SK-N-SH (cell line): Measurements from ENCODE around the gene MAPT. TPM values are rescaled to one million over a fixed set of nuclear protein-coding genes. Genes with fewer than 3 reads are reported as not detected.

ENCODE experiments used
- CTCF ChIA-PET: fragments of 300-600, 350-600 bp; formaldehyde crosslinking; extraction: SDS; loops from one replicate; lab custom pipeline; 2021; lab: Yijun Ruan, JAX
- POLR2A ChIA-PET: fragments of 350-600 bp; sonication (Branson Sonifier 250); formaldehyde crosslinking; extraction: SDS; loops from one replicate; lab custom pipeline; 2020; ENCODE audit warnings: antibody characterized with exemption, inconsistent platforms; lab: Yijun Ruan, JAX
- DNase-seq: peaks from one replicate; pipeline ENCODE4 v3.0.0; 2012
- H2AFZ ChIP-seq: fragments of 200-600 bp; sonication (generic); 2 replicates; pipeline ENCODE4 v1.8.1; 2016; ENCODE audit warnings: antibody characterized with exemption, mild to moderate bottlenecking, low read depth
- H3F3A ChIP-seq: fragments of 200-600 bp; sonication (generic); replicated peaks from 2 replicates; pipeline ENCODE3; 2016; ENCODE audit warnings: antibody characterized with exemption, mild to moderate bottlenecking; ENCODE audit not compliant: insufficient read depth
- H3K27ac ChIP-seq, 2 experiments: fragments of 200-500 bp in 1 of 2; fragments of 200-600 bp in 1 of 2; sonication (Bioruptor generic) in 1 of 2; sonication (generic), shearing (Covaris generic) in 1 of 2; 2 replicates each; pipeline versions ENCODE4 v1.5.1 to v1.6.1; 2014 to 2016; ENCODE audit warnings: low read depth in 2 of 2, inconsistent platforms in 1 of 2, low read length in 1 of 2, mild to moderate bottlenecking in 1 of 2, mixed read lengths in 1 of 2
- H3K27me3 ChIP-seq: fragments of 200-600 bp; sonication (generic), shearing (Covaris generic); 2 replicates; pipeline ENCODE4 v1.6.1; 2016; ENCODE audit warnings: mixed run types; ENCODE audit not compliant: insufficient read depth
- H3K36me3 ChIP-seq, 2 experiments: fragments of 200-500 bp in 1 of 2; fragments of 200-600 bp in 1 of 2; sonication (Bioruptor generic) in 1 of 2; sonication (generic) in 1 of 2; replicated peaks in 1 of 2; 2 replicates each; pipeline versions ENCODE3 to v1.5.1; 2014 to 2016; ENCODE audit warnings: low read length in 1 of 2, mild to moderate bottlenecking in 1 of 2; ENCODE audit not compliant: insufficient read depth in 2 of 2, control insufficient read depth in 1 of 2
- H3K4me1 ChIP-seq, 2 experiments: fragments of 200-500 bp in 1 of 2; fragments of 200-600 bp in 1 of 2; sonication (Bioruptor generic) in 1 of 2; sonication (generic), shearing (Covaris generic) in 1 of 2; 2 replicates each; pipeline versions ENCODE4 v1.5.1 to v1.6.1; 2014 to 2016; ENCODE audit warnings: low read depth in 1 of 2, low read length in 1 of 2, mixed run types in 1 of 2; ENCODE audit not compliant: insufficient read depth in 2 of 2, control insufficient read depth in 1 of 2
- H3K4me2 ChIP-seq: fragments of 200-600 bp; sonication (generic), shearing (Covaris generic); 2 replicates; pipeline ENCODE4 v1.6.1; 2017; ENCODE audit warnings: mixed run types
- H3K4me3 ChIP-seq, 2 experiments: fragments of 200-500 bp in 1 of 2; fragments of 200-600 bp in 1 of 2; sonication (Bioruptor generic) in 1 of 2; sonication (generic), shearing (Covaris generic) in 1 of 2; 2 replicates each; pipeline versions ENCODE4 v1.5.1 to v1.8.1; 2014 to 2016; ENCODE audit warnings: low read depth in 2 of 2, inconsistent platforms in 1 of 2, low read length in 1 of 2, mild to moderate bottlenecking in 1 of 2, mixed read lengths in 1 of 2, moderate library complexity in 1 of 2
- H3K79me2 ChIP-seq: fragments of 200-600 bp; sonication (generic); 2 replicates; pipeline ENCODE4 v1.8.1; 2017; ENCODE audit warnings: mild to moderate bottlenecking; ENCODE audit not compliant: insufficient read depth
- H3K9ac ChIP-seq: fragments of 200-600 bp; sonication (generic); 2 replicates; pipeline ENCODE4 v1.6.1; 2017; ENCODE audit warnings: mixed run types
- H3K9me2 ChIP-seq: fragments of 200-600 bp; sonication (generic); 2 replicates; pipeline ENCODE4 v1.6.1; 2017; ENCODE audit warnings: mixed run types
- H3K9me3 ChIP-seq: fragments of 200-600 bp; sonication (generic); 2 replicates; pipeline ENCODE4 v1.6.1; 2017; ENCODE audit warnings: mixed run types, mild to moderate bottlenecking, moderate library complexity
- H4K20me1 ChIP-seq: fragments of 200-600 bp; sonication (generic); 2 replicates; pipeline ENCODE4 v1.6.1; 2017; ENCODE audit warnings: mild to moderate bottlenecking, mixed run types; ENCODE audit not compliant: insufficient read depth
- CHD2 ChIP-seq: fragments of 150-350 bp; IDR thresholded peaks from 2 replicates; pipeline ENCODE4 v1.6.1; 2018; ENCODE audit warnings: low read length; ENCODE audit not compliant: partially characterized antibody
- EP300 ChIP-seq, 2 experiments: IDR thresholded peaks; 2 replicates each; pipeline versions ENCODE4 v1.4.0 to v1.6.1; 2012; ENCODE audit warnings: borderline replicate concordance in 1 of 2, low read depth in 1 of 2, low read length in 1 of 2
- FOXJ3 ChIP-seq: sonication (generic); formaldehyde crosslinking; IDR thresholded peaks from 2 replicates; pipeline ENCODE4 v1.5.1; 2020; ENCODE audit warnings: mild to moderate bottlenecking, missing genetic modification reagents
- FOXM1 ChIP-seq: IDR thresholded peaks from 2 replicates; pipeline ENCODE4 v1.4.0; 2012; ENCODE audit warnings: low read depth, mild to moderate bottlenecking
- GATA2 ChIP-seq: sonication (generic); formaldehyde crosslinking; IDR thresholded peaks from 2 replicates; pipeline ENCODE4 v1.5.0; 2020; ENCODE audit warnings: mild to moderate bottlenecking, missing genetic modification reagents
- JUND ChIP-seq: IDR thresholded peaks from 2 replicates; pipeline ENCODE4 v1.4.0; 2012
- MXI1 ChIP-seq: IDR thresholded peaks from 2 replicates; pipeline ENCODE4 v1.6.1; 2012; ENCODE audit warnings: mild to moderate bottlenecking, low read depth, low read length, improper control_type of control experiment
- POLR2AphosphoS5 ChIP-seq: IDR thresholded peaks from 2 replicates; pipeline ENCODE4 v1.6.1; 2012; ENCODE audit warnings: low read depth, low read length
- RAD21 ChIP-seq: IDR thresholded peaks from 2 replicates; pipeline ENCODE4 v1.6.1; 2012; ENCODE audit warnings: mild to moderate bottlenecking, low read length
- RCOR1 ChIP-seq: fragments of 150-350 bp; IDR thresholded peaks from 2 replicates; pipeline ENCODE4 v1.6.1; 2017; ENCODE audit warnings: antibody characterized with exemption, low read length
- SMC3 ChIP-seq: IDR thresholded peaks from 2 replicates; pipeline ENCODE4 v1.6.1; 2012; ENCODE audit warnings: low read depth, low read length, improper control_type of control experiment
- TAF1 ChIP-seq: IDR thresholded peaks from 2 replicates; pipeline ENCODE4 v1.6.1; 2012; ENCODE audit warnings: low read depth, mild to moderate bottlenecking, low read length, moderate library complexity, borderline replicate concordance
- TCF12 ChIP-seq: IDR thresholded peaks from 2 replicates; pipeline ENCODE4 v1.4.0; 2012
- YY1 ChIP-seq: IDR thresholded peaks from 2 replicates; pipeline ENCODE4 v1.4.0; 2012; ENCODE audit warnings: low read depth, mild to moderate bottlenecking
- WGBS: methylation state at CpG from one replicate; pipeline ENCODE4 v1.1.6; 2017; ENCODE audit warnings: low lambda C conversion rate; 5-methylcytosine and 5-hydroxymethylcytosine counted together
- polyA plus RNA-seq, 3 experiments: library from polyadenylated mRNA; depleted of rRNA; stranded (reverse); fragments of >200 nt; gene quantifications; 2 replicates each; pipeline ENCODE4 v1.2.3, GENCODE V29; 2012
- TF ChIP-seq, protein P1 (sequence below): fragments of 150-350 bp; IDR thresholded peaks from 2 replicates; pipeline ENCODE4 v1.6.1; 2017; ENCODE audit warnings: antibody characterized with exemption, low read length, low read depth, borderline replicate concordance
- TF ChIP-seq, protein P2 (sequence below): IDR thresholded peaks from 2 replicates; pipeline ENCODE4 v1.4.0; 2012; ENCODE audit warnings: low read depth, borderline replicate concordance
- TF ChIP-seq, protein P3 (sequence below): IDR thresholded peaks from 2 replicates; pipeline ENCODE4 v1.6.1; 2012; ENCODE audit warnings: mild to moderate bottlenecking, low read depth, low read length, moderate library complexity
- TF ChIP-seq, protein P4 (sequence below): fragments of 200-600 bp; sonication (generic); IDR thresholded peaks from 2 replicates; pipeline ENCODE4 v1.6.1; 2017; ENCODE audit warnings: antibody characterized with exemption, mild to moderate bottlenecking, moderate library complexity

The MAPT gene
- polyA plus RNA-seq, 1 of the 3 experiments (the other 2 are of a cell fraction) = 0.74 TPM

DNA sequence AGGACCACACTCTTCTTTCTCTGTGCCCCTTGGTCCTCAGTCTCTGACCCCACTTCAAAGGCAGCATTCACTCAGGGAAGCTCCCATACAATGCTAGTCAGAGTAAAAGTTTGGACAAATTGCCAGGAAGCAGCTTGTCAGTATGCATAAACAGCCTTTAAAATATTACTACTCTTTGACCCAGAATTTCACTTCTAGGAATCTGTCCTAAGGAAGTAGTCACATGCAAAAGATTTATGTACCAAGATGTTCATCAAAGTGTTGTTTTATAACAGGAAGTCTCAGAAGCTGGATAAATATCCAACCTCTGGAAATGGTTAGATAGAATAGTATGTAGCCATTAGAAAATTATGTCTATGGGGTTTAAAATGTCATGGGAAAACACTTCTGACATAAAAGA lies 31.0 kb downstream of the MAPT start:
- Histone ChIP-seq H3K36me3 (no peaks in the 10 kb centered on the region), H3K9me3 (peaks cover 13% of the 10 kb centered on the region; the same call in 1 of the 2 replicates), H3K27ac (no peak overlapping the region), H3F3A (no peaks in the 10 kb centered on the region), H4K20me1 (no peaks in the 10 kb centered on the region), H3K9ac (no peak overlapping the region), H3K4me1 (no peaks in the 10 kb centered on the region), H3K9me2 (no peaks in the 10 kb centered on the region), H3K79me2 (no peaks in the 10 kb centered on the region), H3K27me3 (peaks cover 16% of the 10 kb centered on the region; the same call in 1 of the 2 replicates), H3K4me2 (no peak overlapping the region), H3K4me3 (no peak overlapping the region), H2AFZ (no peak overlapping the region)
- DNase-seq = no peak
- CTCF ChIA-PET = no interaction called here
- POLR2A ChIA-PET = no interaction called here
- TF ChIP-seq RCOR1 (no peak), FOXM1 (no peak), SMC3 (no peak), EP300 (IDR thresholded peaks at IDR 0.05; ENCODE audit: borderline replicate concordance in 1 of 2, low read depth in 1 of 2, low read length in 1 of 2) (no peak), GATA2 (CRISPR knock-in tag) (no peak), JUND (no peak), TCF12 (no peak)
- TF ChIP-seq, protein P1, sequence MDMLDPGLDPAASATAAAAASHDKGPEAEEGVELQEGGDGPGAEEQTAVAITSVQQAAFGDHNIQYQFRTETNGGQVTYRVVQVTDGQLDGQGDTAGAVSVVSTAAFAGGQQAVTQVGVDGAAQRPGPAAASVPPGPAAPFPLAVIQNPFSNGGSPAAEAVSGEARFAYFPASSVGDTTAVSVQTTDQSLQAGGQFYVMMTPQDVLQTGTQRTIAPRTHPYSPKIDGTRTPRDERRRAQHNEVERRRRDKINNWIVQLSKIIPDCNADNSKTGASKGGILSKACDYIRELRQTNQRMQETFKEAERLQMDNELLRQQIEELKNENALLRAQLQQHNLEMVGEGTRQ = no peak
- TF ChIP-seq, protein P2, sequence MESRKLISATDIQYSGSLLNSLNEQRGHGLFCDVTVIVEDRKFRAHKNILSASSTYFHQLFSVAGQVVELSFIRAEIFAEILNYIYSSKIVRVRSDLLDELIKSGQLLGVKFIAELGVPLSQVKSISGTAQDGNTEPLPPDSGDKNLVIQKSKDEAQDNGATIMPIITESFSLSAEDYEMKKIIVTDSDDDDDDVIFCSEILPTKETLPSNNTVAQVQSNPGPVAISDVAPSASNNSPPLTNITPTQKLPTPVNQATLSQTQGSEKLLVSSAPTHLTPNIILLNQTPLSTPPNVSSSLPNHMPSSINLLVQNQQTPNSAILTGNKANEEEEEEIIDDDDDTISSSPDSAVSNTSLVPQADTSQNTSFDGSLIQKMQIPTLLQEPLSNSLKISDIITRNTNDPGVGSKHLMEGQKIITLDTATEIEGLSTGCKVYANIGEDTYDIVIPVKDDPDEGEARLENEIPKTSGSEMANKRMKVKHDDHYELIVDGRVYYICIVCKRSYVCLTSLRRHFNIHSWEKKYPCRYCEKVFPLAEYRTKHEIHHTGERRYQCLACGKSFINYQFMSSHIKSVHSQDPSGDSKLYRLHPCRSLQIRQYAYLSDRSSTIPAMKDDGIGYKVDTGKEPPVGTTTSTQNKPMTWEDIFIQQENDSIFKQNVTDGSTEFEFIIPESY = no peak

DNA sequence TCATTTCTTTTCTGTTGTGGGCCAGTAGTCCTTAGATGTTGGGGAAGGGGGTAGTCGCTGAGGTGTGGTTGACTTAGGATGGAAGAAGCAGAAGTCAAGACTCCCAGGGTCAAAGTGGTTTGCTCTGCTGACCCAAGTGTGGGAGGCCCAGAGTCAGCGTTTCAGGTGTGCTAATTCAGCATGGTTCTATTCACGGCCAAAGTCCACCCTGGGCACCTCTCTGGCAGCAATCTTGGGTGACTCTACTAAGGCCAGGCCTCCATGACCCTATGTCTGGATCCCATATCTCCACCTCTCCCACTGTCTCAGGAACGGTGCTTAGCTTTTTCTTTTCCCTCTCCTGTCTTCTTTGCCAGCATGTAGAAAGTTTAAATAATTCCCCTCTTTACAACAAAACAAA lies 32.9 kb downstream of the MAPT start:
- ChIA-PET POLR2A (no interaction called here), CTCF (no interaction called here)
- Histone ChIP-seq H3F3A (no peaks in the 10 kb centered on the region), H3K27me3 (peaks cover 16% of the 10 kb centered on the region; the same call in 1 of the 2 replicates), H3K79me2 (no peaks in the 10 kb centered on the region), H3K9ac (no peak overlapping the region), H3K4me2 (no peak overlapping the region), H3K27ac (no peak overlapping the region), H4K20me1 (no peaks in the 10 kb centered on the region), H3K4me1 (no peaks in the 10 kb centered on the region), H3K4me3 (no peak overlapping the region), H2AFZ (no peak overlapping the region), H3K9me3 (peaks cover 13% of the 10 kb centered on the region; the same call in 1 of the 2 replicates), H3K9me2 (no peaks in the 10 kb centered on the region), H3K36me3 (no peaks in the 10 kb centered on the region)
- WGBS = 51% methylated on average over 4 of the region's 4 CpGs
- DNase-seq = no peak
- TF ChIP-seq, protein P3, sequence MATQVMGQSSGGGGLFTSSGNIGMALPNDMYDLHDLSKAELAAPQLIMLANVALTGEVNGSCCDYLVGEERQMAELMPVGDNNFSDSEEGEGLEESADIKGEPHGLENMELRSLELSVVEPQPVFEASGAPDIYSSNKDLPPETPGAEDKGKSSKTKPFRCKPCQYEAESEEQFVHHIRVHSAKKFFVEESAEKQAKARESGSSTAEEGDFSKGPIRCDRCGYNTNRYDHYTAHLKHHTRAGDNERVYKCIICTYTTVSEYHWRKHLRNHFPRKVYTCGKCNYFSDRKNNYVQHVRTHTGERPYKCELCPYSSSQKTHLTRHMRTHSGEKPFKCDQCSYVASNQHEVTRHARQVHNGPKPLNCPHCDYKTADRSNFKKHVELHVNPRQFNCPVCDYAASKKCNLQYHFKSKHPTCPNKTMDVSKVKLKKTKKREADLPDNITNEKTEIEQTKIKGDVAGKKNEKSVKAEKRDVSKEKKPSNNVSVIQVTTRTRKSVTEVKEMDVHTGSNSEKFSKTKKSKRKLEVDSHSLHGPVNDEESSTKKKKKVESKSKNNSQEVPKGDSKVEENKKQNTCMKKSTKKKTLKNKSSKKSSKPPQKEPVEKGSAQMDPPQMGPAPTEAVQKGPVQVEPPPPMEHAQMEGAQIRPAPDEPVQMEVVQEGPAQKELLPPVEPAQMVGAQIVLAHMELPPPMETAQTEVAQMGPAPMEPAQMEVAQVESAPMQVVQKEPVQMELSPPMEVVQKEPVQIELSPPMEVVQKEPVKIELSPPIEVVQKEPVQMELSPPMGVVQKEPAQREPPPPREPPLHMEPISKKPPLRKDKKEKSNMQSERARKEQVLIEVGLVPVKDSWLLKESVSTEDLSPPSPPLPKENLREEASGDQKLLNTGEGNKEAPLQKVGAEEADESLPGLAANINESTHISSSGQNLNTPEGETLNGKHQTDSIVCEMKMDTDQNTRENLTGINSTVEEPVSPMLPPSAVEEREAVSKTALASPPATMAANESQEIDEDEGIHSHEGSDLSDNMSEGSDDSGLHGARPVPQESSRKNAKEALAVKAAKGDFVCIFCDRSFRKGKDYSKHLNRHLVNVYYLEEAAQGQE = no peak
- no peak for TF ChIP-seq TCF12
- TF ChIP-seq, protein P4, sequence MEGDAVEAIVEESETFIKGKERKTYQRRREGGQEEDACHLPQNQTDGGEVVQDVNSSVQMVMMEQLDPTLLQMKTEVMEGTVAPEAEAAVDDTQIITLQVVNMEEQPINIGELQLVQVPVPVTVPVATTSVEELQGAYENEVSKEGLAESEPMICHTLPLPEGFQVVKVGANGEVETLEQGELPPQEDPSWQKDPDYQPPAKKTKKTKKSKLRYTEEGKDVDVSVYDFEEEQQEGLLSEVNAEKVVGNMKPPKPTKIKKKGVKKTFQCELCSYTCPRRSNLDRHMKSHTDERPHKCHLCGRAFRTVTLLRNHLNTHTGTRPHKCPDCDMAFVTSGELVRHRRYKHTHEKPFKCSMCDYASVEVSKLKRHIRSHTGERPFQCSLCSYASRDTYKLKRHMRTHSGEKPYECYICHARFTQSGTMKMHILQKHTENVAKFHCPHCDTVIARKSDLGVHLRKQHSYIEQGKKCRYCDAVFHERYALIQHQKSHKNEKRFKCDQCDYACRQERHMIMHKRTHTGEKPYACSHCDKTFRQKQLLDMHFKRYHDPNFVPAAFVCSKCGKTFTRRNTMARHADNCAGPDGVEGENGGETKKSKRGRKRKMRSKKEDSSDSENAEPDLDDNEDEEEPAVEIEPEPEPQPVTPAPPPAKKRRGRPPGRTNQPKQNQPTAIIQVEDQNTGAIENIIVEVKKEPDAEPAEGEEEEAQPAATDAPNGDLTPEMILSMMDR = no peak
- TF ChIP-seq, protein P2 = no peak
- no peak for TF ChIP-seq CHD2
- TF ChIP-seq POLR2AphosphoS5 = no peak
- TF ChIP-seq SMC3 = no peak
- no peak for TF ChIP-seq TAF1
- no peak for TF ChIP-seq JUND
- no peak for TF ChIP-seq FOXJ3 (CRISPR knock-in tag)
- TF ChIP-seq YY1 = no peak
- no peak for TF ChIP-seq MXI1
- no peak for TF ChIP-seq RAD21
